ENCODE results near the gene DDIAS. TPM values are rescaled to one million over a fixed set of nuclear protein-coding genes. Genes with fewer than 3 reads are reported as not detected.

DDIAS gene
- total and polyA plus RNA-seq, 9 of the 15 experiments (the other 6 are each of a cell fraction or from before 2014, with no cell fraction given), result 9.4 to 27.2 (median 23.3) TPM

GRCh38 chr11:82872377-82873150 lies 29.0 kb upstream of the DDIAS start:
- Histone ChIP-seq H3K27ac (ENCODE audit: extremely low read depth, low read depth, low read length) (no peak overlapping the region), H3K79me2 (ENCODE audit: control insufficient read depth, insufficient read depth, low read length) (no peaks in the 10 kb centered on the region), H4K20me1 (replicated peaks; ENCODE audit: control insufficient read depth, insufficient read depth, low read length) (no peaks in the 10 kb centered on the region), H3K4me1 (replicated peaks in 1 of 2; ENCODE audit: control insufficient read depth in 2 of 2, insufficient read depth in 2 of 2, low read length in 2 of 2) (no peaks in the 10 kb centered on the region), H3K4me3 (no peak overlapping the region), H3K4me2 (ENCODE audit: insufficient read depth, low read length) (no peak overlapping the region), H3K27me3 (ENCODE audit: control insufficient read depth in 2 of 2, insufficient read depth in 2 of 2, low read length in 2 of 2) (no peaks in the 10 kb centered on the region), H3K9me1 (ENCODE audit: control insufficient read depth, insufficient read depth, low read length) (no peaks in the 10 kb centered on the region), H3K36me3 (ENCODE audit: control insufficient read depth, insufficient read depth, low read length) (no peaks in the 10 kb centered on the region), H3K9me3 (replicated peaks; ENCODE audit: control insufficient read depth, insufficient read depth, low read depth, low read length) (no peaks in the 10 kb centered on the region), H3K9ac (ENCODE audit: insufficient read depth in 1 of 2, low read depth in 2 of 2, low read length in 2 of 2) (no peak overlapping the region), H2AFZ (ENCODE audit: low read depth, low read length) (no peak overlapping the region)
- intact Hi-C loops (cut with micrococcal nuclease), result no loop called here
- WGBS (ENCODE audit: insufficient coverage, low coverage, missing lambda C conversion rate), result 44% methylated on average over 7 of the region's 7 CpGs
- in situ Hi-C loops (cut with MboI), result loop anchor here (25.0 kb wide), 1 partner anchor 940 kb away; no protein-coding TSS in a partner anchor
- ATAC-seq (peak; percentile 56; the same call in 2 of the 3 replicates), DNase-seq (ENCODE audit: extremely low read depth in 1 of 4, low spot score in 3 of 4) (no peak), FAIRE-seq (no peak)
- CTCF ChIA-PET (ENCODE audit: low intra/inter-chr PET ratio), result no interaction called here
- POLR2A ChIA-PET, result interaction anchor here (0.6 to 1.2 kb wide), 3 partner anchors 71 to 865 kb away, joined by 3 to 4 read pairs (median 3); no protein-coding TSS in a partner anchor
- no TSS peak for BruUV-seq (replicated peaks)
- TF ChIP-seq SMAD2 (IDR thresholded peaks at IDR 0.05; ENCODE audit: low read depth, low read length), result no peak
- no peak for TF ChIP-seq YBX1 (IDR thresholded peaks at IDR 0.05)
- no peak for TF ChIP-seq RBM25 (IDR thresholded peaks at IDR 0.05; ENCODE audit: low read depth, low read length, severe bottlenecking)
- TF ChIP-seq ARID2 (IDR thresholded peaks at IDR 0.05), result no peak
- TF ChIP-seq MTA3 (IDR thresholded peaks at IDR 0.05; ENCODE audit: borderline replicate concordance), result no peak
- TF ChIP-seq FOXJ2 (tag; IDR thresholded peaks at IDR 0.05), result no peak
- no peak for TF ChIP-seq NR2C2 (CRISPR knock-in tag; IDR thresholded peaks at IDR 0.05)
- no peak for TF ChIP-seq NR2C2 (tag; IDR thresholded peaks at IDR 0.05)
- no peak for TF ChIP-seq LCOR (CRISPR knock-in tag; IDR thresholded peaks at IDR 0.05)
- TF ChIP-seq ZBED1 (IDR thresholded peaks at IDR 0.05), result no peak
- no peak for TF ChIP-seq GTF2F1 (IDR thresholded peaks at IDR 0.05; ENCODE audit: low read depth, low read length)
- no peak for TF ChIP-seq ETS2 (tag; IDR thresholded peaks at IDR 0.05; ENCODE audit: borderline replicate concordance, poor library complexity, severe bottlenecking)
- no peak for TF ChIP-seq ZNF76 (CRISPR knock-in tag; IDR thresholded peaks at IDR 0.05; ENCODE audit: borderline replicate concordance)
- TF ChIP-seq, protein P1, sequence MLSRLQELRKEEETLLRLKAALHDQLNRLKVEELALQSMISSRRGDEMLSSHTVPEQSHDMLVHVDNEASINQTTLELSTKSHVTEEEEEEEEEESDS (CRISPR knock-in tag; IDR thresholded peaks at IDR 0.05), result no peak
- no peak for TF ChIP-seq ZNF124 (CRISPR knock-in tag; IDR thresholded peaks at IDR 0.05)
- TF ChIP-seq CEBPZ (IDR thresholded peaks at IDR 0.05; ENCODE audit: borderline replicate concordance, low read depth, low read length), result no peak
- TF ChIP-seq DIDO1 (tag; IDR thresholded peaks at IDR 0.05; ENCODE audit: low read depth), result no peak
- TF ChIP-seq PATZ1 (CRISPR knock-in tag; IDR thresholded peaks at IDR 0.05; ENCODE audit: borderline replicate concordance), result no peak
